Fibroblast of villous mesenchyme (primary cell): Measurements from ENCODE around the gene NANP. TPM values are rescaled to one million over a fixed set of nuclear protein-coding genes. Genes with fewer than 3 reads are reported as not detected.

Experiments
- DNase-seq: peaks from one replicate; pipeline ENCODE4 v3.0.0-alpha.2; 2010; ENCODE audit warnings: low read depth
- H3K4me3 ChIP-seq: 2 replicates; pipeline ENCODE4 v1.5.1; 2011; ENCODE audit warnings: low read depth, mild to moderate bottlenecking, low read length
- total RNA-seq: library from RNA; depleted of rRNA; stranded (reverse); fragments of >200 nt; gene quantifications from 2 replicates; pipeline ENCODE4 v1.2.3, GENCODE V29; 2012
- TF ChIP-seq, protein P1 (sequence below): IDR thresholded peaks from 2 replicates; pipeline ENCODE4 v1.5.1; 2012; ENCODE audit warnings: low read depth, mild to moderate bottlenecking, low read length; ENCODE audit not compliant: insufficient read depth

Gene NANP
- total RNA-seq, 1 donor, result 16.8 TPM

DNA sequence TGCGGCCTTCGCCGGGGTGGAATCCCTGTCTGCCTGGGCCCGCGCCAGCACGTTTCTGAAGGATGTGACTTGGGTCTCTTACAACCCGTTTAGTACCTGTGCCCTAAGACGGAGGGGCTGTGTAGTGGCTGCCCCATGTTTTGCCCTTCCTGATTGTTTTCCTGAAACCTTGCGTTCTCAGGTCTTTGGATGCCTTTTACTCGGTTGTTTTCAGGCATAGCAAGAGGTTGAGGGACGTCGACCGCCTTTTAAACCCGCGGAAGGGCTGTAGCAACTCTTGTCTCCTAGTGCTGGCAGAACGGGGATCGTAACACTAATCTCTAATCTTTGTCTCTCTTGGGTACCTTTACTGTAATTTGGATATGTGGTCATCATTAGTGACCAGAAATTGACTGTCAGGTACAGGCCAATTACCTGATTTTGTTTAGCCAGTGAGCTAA, 706 bp upstream of the NANP start:
- DNase-seq, result no peak
- TF ChIP-seq, protein P1, sequence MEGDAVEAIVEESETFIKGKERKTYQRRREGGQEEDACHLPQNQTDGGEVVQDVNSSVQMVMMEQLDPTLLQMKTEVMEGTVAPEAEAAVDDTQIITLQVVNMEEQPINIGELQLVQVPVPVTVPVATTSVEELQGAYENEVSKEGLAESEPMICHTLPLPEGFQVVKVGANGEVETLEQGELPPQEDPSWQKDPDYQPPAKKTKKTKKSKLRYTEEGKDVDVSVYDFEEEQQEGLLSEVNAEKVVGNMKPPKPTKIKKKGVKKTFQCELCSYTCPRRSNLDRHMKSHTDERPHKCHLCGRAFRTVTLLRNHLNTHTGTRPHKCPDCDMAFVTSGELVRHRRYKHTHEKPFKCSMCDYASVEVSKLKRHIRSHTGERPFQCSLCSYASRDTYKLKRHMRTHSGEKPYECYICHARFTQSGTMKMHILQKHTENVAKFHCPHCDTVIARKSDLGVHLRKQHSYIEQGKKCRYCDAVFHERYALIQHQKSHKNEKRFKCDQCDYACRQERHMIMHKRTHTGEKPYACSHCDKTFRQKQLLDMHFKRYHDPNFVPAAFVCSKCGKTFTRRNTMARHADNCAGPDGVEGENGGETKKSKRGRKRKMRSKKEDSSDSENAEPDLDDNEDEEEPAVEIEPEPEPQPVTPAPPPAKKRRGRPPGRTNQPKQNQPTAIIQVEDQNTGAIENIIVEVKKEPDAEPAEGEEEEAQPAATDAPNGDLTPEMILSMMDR, result no peak
- H3K4me3 ChIP-seq, result peak overlapping the region; percentile 84

DNA sequence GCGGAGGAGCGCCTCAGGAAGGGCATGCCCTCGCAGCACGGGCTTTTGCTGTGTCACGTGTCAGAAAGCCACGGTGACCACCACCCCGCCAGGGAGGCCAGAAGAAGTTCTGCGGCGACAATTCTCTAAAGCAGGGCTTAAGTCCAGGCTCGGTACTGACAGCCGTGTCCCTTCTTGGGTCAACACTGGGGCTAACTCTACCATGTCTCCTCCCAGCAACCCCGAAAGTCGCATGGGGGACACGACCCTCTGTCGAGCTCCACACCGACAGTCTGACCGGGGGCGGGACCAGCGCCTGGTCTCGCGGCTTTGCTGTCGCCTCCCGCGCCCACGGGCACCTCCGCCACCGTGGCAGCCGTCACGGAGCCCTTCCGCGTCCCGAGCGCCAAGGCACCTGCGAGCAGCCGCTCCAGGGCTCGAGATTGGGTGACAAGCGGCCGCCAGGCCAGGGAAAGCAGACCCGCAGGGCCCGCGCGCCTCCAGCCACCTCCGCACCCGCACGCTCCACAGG, 534 bp downstream of the NANP start:
- TF ChIP-seq, protein P1, result no peak
- H3K4me3 ChIP-seq, result peak overlapping the region; percentile 84
- DNase-seq, result peak; percentile 52

DNA sequence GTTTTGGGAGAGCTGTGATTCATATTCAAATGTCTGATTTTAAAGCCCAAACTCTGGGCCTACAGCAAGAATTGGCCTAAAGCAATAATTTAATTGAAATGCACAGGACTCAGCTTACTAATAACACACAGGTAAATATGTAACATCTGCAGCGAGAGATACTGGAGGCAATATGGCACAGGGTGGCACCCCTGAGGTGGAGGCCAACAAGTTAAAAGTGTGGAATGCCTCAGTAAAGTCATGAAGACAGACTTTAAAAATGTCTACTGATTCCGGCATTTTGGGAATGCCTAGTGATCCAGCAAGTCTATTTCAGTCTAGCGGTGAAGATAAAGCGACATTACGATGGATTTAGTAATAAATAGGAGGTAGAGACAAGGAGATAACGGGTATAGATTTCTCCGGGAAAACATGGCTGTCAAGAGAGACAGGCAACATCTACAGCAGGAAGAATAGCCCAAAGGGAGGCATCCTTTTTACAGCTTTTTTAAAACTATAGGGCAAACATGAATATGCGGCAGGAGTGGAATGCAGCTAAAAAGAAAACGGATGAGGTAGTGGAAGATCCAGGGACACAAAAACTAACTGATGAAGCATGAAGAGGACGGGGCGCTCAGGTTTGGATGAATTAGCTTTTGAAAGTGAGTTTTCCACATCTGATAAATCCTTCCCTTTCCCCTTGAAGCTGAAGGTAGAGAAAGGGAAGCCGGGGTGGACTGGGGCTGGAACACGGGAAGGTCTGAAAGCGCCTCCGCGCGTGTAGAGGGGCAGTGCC, 1.2 kb downstream of the NANP start:
- DNase-seq, result no peak
- TF ChIP-seq, protein P1, result no peak
- H3K4me3 ChIP-seq, result peak overlapping the region; percentile 84

DNA sequence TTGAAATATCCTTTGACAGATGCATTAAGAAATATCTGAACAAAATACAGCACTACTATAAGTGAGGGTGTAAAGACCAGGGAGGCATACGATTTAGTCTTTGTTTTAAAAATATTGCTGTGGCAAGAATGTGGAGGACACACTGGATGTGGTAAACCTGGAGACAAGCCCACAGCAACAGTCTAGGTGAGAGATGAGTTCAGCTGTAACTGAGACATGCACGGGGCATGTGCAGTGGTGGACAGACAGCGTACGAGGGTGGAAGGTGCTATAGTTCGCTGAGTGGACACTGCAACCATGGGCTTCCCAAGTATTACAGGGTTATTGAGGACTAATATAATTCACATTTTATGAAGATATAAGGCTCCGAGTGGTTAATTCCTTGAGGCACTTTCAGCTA, 1.8 kb downstream of the NANP start:
- DNase-seq, result no peak
- H3K4me3 ChIP-seq, result peak overlapping the region; percentile 84
- TF ChIP-seq, protein P1, result no peak

DNA sequence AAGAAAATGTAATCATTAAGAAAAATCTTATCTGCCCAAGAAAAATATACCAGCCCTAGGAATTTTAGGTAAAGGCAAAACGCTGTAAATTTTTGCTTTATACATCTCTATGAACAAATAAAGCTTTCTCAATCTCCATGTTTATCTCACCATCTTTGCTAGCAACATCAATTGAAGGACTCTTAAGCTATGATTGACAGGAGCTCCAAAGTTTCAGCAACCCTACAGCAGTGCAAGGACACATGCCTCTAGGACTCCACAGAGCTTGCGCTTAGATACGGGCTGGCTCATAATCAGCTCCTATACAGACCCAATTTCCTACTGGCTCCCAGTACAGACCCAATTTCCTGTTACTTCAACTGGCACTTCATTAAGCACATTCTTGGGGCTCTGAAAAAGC, 4.3 kb downstream of the NANP start:
- no peak overlapping the region for H3K4me3 ChIP-seq
- TF ChIP-seq, protein P1, result no peak
- no peak for DNase-seq

DNA sequence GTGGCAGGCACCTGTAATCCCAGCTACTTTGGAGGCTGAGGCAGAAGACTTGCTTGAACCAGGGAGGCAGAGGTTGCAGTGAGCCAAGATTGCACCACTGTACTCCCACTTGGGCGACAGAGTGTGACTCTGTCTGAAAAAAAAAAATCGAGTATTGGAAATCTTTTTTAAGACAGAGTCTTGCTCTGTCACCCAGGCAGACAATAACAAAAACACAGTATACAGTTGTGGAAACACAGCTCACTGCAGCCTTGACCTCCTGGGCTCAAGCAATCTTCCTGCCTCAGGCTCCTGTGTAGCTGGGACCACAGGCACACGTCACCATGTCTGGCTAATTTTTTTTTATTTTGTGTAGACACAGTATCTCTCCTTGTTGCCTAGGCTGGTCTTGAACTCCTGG, 15.0 kb downstream of the NANP start:
- no peak overlapping the region for H3K4me3 ChIP-seq
- TF ChIP-seq, protein P1, result no peak
- DNase-seq, result no peak
